Retina (tissue), 1 donor: Measurements from ENCODE around the gene FKBP10.
A peak's percentile ranks its signal among the peaks of the same experiment; 100 is the strongest.
"Not testable (repeated sequence)": the region's sequence is repeated elsewhere in the genome, so short reads cannot be mapped to it uniquely, and the experiment has no call there.

Source experiments
- DNase-seq: peaks from one replicate; pipeline ENCODE4 v3.0.0-alpha.2; 2016

FKBP10 gene

DNA sequence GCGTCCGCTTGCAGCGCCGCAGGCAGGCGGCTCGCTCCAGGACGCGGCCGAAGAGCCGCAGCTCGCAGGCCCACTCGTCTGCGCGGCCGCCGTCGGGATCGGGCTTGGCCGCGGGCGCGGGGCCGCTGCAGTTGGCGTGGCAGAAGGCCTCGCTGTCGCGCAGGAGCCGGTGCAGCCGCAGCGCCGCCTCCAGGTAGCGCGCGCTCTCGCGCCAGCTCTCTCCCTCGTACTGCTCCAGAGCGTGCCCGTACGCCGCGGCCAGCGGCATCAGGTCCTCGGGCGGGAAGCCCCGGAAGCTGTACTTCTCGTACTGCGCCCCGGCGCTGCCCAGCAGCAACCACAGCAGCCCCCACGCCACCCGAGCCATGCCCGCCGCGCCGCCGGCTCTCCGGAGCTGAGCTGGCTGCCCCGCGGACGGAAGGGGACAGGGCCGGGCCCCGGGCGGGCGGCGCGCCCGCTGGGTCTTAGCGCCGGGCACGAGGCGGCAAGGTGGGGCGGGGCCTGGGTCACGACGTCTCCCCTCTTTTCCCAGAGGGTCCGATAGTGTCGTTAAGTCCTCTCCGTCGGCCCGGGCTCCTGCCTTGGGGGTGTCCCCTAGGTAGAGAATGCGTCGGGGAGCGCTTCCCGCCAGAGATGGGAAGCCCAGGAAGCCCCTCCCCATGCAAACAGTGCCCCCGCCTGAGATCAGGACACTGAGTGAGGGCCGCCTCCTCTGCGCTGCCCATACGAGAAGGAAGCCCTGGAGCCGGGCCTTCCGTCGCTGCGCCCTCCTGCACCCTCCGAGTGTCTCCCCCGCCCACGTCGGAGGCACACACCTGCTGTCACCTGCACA is 1.0 kb upstream of the FKBP10 start, which contains the start of gene P3H4:
TSS of gene P3H4 (minus strand) at position 401 of the 832 bp plus-strand sequence. CDS start at position 367, 34 bp downstream.
- peak; percentile 96 for DNase-seq

DNA sequence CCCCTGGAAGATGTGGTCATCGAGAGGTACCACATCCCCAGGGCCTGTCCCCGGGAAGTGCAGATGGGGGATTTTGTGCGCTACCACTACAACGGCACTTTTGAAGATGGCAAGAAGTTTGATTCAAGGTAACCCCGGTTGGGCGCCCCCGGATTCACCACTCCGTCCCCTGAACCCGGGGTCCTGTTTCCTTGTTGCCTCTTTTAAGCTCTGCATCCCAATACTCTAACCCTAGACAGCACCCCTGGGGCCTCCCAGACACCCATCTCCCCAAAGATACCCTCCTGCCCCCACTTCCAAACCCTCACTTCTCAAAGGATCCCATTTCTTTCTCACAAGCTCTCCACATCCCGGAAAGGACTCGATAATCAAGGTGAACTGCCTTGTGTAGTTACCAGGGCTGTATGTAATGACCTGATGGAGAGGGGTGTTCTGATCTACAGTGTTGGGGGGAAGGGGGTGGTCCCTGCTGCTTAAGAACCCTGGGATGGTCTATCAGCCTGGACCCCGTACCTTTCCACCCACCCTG is 412 bp downstream of the FKBP10 start:
- peak; percentile 53 for DNase-seq

GRCh38 chr17:41813699-41814124 is 908 bp downstream of the FKBP10 start:
- no peak for DNase-seq

DNA sequence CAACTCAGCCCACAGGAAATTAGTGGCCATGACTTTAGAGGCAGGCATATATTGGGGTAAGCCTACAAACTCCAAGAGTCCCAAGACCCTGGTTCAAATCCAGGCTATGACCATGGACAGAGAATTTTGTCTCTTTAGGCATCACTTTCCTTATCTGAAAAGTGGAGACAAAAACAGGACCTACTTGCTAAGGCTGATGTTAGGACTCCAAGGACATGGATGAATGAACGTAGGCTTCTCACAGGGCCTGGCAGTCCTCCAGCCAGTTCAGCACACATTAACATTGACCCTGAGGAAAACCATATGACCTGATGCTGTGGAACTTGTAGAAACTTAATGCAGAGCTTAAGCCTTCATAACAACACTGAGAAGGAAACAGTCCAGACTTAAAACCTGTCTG is 1.4 kb downstream of the FKBP10 start:
- DNase-seq = no peak

GRCh38 chr17:41816637-41817320 is 4.0 kb downstream of the FKBP10 start:
- no peak for DNase-seq

DNA sequence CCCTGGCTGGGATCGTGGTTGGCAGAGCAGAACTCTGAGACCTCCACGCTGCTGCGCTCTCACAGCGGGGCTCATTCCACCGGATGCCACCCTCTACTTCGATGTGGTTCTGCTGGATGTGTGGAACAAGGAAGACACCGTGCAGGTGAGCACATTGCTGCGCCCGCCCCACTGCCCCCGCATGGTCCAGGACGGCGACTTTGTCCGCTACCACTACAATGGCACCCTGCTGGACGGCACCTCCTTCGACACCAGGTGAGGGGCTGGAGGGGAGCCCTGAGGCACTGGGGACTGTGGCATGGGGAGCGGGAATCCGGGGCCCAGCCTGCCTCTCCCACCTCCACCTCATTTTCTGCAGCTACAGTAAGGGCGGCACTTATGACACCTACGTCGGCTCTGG is 5.2 kb downstream of the FKBP10 start:
- DNase-seq = no peak

DNA sequence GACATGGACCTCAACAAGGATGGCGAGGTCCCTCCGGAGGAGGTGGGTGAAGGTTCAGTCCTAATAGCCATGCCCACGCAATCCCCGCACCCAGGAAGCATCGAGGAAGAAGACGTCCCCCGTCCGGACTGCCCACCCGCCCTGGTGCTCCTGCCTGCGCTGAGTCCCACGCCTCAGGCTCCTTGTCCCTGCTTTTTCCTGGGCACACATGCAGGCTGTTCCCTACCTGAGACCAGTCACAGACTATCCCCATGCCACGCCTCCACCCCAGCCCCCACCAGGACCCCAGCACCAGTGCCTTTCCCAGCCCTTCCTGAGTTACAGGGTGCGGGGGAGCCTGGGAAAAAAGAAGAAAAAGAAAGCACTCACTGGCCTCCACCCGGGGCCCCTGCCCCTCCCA is 9.0 kb downstream of the FKBP10 start:
- no peak for DNase-seq

DNA sequence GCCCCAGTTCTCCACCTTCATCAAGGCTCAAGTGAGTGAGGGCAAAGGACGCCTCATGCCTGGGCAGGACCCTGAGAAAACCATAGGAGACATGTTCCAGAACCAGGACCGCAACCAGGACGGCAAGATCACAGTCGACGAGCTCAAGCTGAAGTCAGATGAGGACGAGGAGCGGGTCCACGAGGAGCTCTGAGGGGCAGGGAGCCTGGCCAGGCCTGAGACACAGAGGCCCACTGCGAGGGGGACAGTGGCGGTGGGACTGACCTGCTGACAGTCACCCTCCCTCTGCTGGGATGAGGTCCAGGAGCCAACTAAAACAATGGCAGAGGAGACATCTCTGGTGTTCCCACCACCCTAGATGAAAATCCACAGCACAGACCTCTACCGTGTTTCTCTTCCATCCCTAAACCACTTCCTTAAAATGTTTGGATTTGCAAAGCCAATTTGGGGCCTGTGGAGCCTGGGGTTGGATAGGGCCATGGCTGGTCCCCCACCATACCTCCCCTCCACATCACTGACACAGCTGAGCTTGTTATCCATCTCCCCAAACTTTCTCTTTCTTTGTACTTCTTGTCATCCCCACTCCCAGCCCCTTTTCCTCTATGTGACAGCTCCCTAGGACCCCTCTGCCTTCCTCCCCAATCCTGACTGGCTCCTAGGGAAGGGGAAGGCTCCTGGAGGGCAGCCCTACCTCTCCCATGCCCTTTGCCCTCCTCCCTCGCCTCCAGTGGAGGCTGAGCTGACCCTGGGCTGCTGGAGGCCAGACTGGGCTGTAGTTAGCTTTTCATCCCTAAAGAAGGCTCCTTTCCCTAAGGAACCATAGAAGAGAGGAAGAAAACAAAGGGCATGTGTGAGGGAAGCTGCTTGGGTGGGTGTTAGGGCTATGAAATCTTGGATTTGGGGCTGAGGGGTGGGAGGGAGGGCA is 9.7 kb downstream of the FKBP10 start:
- DNase-seq = no peak

DNA sequence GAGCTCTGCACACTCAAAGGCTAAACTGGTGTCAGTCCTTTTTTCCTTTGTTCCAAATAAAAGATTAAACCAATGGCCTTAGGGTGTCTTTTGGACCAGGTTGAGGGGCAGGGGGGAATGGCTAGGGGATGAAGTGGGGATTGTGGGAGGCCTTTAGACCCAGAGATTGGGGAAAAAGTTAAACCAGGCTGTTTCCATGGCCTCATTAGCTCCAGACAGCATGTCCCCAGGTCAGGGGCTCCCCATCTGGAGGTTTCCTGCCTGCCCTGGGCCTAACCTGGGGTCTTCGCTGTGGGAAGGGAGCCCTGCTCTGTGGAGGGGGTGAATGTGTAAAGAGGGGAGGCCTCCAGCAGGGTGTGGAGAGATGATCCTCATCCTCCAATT is 10.3 kb downstream of the FKBP10 start:
- DNase-seq = no peak

DNA sequence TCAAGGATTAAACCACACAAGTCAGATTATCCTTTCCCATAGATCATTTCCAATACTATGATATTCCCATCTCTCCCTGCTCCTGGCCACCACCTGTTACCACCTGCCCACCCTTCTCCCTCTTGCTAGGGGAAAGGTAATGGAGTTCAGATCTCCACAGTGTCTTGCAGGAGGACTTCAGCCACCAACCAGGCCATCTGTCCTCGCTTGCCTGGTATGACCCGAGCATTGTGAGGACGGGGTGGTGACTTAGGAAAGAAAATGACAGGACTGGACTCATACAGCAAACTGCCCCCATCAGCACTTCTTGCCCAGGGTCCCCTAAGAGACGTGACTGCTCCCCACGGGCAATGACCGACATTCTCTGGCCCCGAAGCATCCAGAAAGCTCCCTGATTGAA is 10.8 kb downstream of the FKBP10 start:
- no peak for DNase-seq

DNA sequence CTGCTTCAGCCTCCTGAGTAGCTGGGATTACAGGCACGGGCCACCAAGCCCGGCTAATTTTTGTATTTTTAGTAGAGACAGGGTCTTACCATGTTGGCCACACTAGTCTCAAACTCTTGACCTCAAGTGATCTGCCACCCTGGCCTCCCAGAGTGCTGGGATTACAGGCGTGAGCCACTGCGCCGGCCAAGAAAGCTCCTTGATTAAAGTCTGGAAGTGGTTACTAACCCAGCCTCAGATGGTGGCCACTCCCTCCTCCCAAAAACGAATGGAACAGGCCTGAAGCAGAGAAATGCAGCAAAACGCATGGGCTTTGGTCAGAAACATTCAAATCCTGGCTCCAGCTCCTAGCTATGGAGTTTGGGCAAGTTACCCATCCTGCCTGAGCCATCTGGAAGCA is 11.3 kb downstream of the FKBP10 start:
- DNase-seq = no peak

- no peak for DNase-seq
These were observed 12.5 kb downstream of the FKBP10 start for GRCh38 chr17:41825175-41825845.

DNA sequence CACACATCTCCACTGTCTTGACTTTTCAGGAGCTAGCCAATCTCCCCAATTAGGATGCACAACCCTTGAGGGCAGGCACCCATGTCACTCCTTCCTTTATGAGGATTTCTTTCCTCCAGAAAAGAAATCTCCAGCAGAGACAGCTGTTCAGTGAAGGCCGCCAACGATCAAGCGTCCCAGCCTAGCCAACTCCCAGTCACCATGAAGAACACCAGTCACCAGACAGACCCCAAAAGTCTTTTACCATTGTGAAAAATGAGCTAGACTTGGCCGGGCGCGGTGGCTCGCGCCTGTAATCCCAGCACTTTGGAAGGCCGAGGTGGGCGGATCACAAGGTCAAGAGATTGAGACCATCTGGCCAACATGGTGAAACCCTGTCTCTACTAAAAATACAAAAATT is 17.2 kb downstream of the FKBP10 start:
- DNase-seq = not testable (repeated sequence)

- DNase-seq = no peak
These were observed 22.5 kb downstream of the FKBP10 start for GRCh38 chr17:41835214-41835799.

GRCh38 chr17:41835800-41836549 is 23.2 kb downstream of the FKBP10 start, which contains the start of gene NT5C3B:
Gene NT5C3B, minus strand, starts transcription at chr17:41836232. Its CDS starts 39 bp downstream, at chr17:41836193.
- DNase-seq = peak; percentile 81

DNA sequence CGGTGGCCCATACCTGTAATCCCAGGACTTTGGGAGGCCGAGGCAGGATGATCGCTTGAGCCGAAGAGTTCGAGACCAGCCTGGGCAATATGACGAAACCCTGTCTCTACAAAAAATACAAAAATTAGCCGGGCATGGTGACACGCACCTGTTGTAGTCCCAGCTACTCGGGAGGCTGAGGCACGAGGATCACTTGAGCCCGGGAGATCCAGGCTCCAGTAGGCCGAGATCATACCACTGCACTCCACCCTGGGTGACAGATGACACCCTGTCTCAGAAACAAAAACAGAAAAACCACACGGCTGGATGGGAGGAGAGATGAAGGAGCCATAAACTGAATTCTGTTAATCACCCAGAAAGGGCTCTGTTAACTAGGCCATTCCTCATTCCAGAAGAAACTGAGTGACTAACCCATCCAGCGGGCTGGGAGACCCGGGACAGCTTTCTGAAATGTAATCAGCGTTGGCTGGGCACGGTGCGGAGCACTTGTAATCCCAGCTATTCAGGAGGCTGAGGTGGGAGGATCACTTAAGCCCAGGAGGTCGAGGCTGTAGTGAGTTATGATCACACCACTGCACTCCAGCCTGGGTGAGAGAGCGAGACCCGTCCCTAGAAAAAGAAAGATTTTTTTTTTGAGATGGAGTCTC is 23.9 kb downstream of the FKBP10 start:
- no peak for DNase-seq

GRCh38 chr17:41837761-41838538 is 25.1 kb downstream of the FKBP10 start, which contains the start of gene KLHL10:
Gene KLHL10, plus strand, starts transcription at chr17:41837825. Its CDS starts 108 bp downstream, at chr17:41837933.
- DNase-seq = no peak

GRCh38 chr17:41839448-41839847 is 26.6 kb downstream of the FKBP10 start:
- DNase-seq = not testable (repeated sequence)

DNA sequence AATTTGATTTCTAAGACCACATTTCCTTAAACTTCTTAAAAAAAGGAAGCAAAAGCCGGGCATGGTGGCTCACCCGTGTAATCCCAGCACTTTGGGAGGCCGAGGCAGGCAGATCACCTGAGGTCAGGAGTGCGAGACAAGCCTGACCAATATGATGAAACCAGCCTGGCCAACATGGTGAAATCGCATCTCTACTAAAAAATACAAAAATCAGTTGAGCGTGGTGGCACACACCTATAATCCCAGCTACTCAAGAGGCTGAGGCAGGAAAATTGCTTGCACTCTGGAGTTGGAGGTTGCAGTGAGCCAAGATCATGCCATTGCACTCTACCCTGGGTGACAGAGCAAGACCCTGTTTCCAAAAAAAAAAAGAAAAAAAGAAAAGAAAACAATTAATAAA is 28.0 kb downstream of the FKBP10 start:
- not testable (repeated sequence) for DNase-seq
